GM13977 (cell line): Measurements from ENCODE around the gene USP17L17.
"Not testable (repeated sequence)": the region's sequence is repeated elsewhere in the genome, so short reads cannot be mapped to it uniquely, and the experiment has no call there.

Experiments used
- DNase-seq: peaks from one replicate; pipeline ENCODE4 v3.0.0; 2012; ENCODE audit warnings: low spot score
- in situ Hi-C: fragments of 300-500 bp; cut with MboI; formaldehyde crosslinking; loops from one replicate; pipeline ENCODE4 v1.12.0; 2022; ENCODE audit warnings: low sequenced_read_pairs, low pct_unique_long_range_greater_than_20kb, mixed read lengths, inconsistent platforms; ENCODE audit not compliant: unreplicated experiment

Gene USP17L17

GRCh38 chr4:9243579-9243978 lies at the start of gene USP17L17:
Gene USP17L17, plus strand, starts transcription at chr4:9243879. Its CDS starts 0 bp downstream, at chr4:9243879.
- DNase-seq, in situ Hi-C loops: not testable (repeated sequence)

- in situ Hi-C loops, DNase-seq: not testable (repeated sequence)
Observed at GRCh38 chr4:9210357-9210756, 33.3 kb upstream of the USP17L17 start, which contains the start of gene USP17L10. Gene USP17L10, plus strand, starts transcription at chr4:9210657. Its CDS starts 0 bp downstream, at chr4:9210657.

GRCh38 chr4:9214701-9215100 lies 29.0 kb upstream of the USP17L17 start:
- DNase-seq, in situ Hi-C loops: not testable (repeated sequence)

GRCh38 chr4:9215105-9215504 lies 28.6 kb upstream of the USP17L17 start, which contains the start of gene USP17L11:
Gene USP17L11, plus strand, starts transcription at chr4:9215405. Its CDS starts 0 bp downstream, at chr4:9215405.
- in situ Hi-C loops, DNase-seq: not testable (repeated sequence)

GRCh38 chr4:9219852-9220251 lies 23.8 kb upstream of the USP17L17 start, which contains the start of gene USP17L12:
Gene USP17L12, plus strand, starts transcription at chr4:9220152. Its CDS starts 0 bp downstream, at chr4:9220152.
- in situ Hi-C loops: not testable (repeated sequence)

GRCh38 chr4:9224596-9224995 lies 19.1 kb upstream of the USP17L17 start, which contains the start of gene USP17L13:
Gene USP17L13, plus strand, starts transcription at chr4:9224896. Its CDS starts 0 bp downstream, at chr4:9224896.
- in situ Hi-C loops, DNase-seq: not testable (repeated sequence)

More at GRCh38 chr4:9219852-9220251, 23.8 kb upstream of the USP17L17 start, which contains the start of gene USP17L12:
- not testable (repeated sequence) for DNase-seq

GRCh38 chr4:9230249-9230648 lies 13.4 kb upstream of the USP17L17 start:
- DNase-seq, in situ Hi-C loops: not testable (repeated sequence)

GRCh38 chr4:9234085-9234484 lies 9.6 kb upstream of the USP17L17 start, which contains the start of gene USP17L15:
Gene USP17L15, plus strand, starts transcription at chr4:9234385. Its CDS starts 0 bp downstream, at chr4:9234385.
- DNase-seq, in situ Hi-C loops: not testable (repeated sequence)

- in situ Hi-C loops, DNase-seq: not testable (repeated sequence)
Observed at GRCh38 chr4:9238461-9238860, 5.2 kb upstream of the USP17L17 start.

GRCh38 chr4:9247953-9248680 lies 4.4 kb downstream of the USP17L17 start, which contains the start of gene USP17L18:
Gene USP17L18, plus strand, starts transcription at chr4:9248630. Its CDS starts 0 bp downstream, at chr4:9248630.
- in situ Hi-C loops, DNase-seq: not testable (repeated sequence)

- in situ Hi-C loops: not testable (repeated sequence)
Observed at GRCh38 chr4:9253078-9253477, 9.4 kb downstream of the USP17L17 start, which contains the start of gene USP17L19. Gene USP17L19, plus strand, starts transcription at chr4:9253378. Its CDS starts 0 bp downstream, at chr4:9253378.

GRCh38 chr4:9257824-9258223 lies 14.1 kb downstream of the USP17L17 start, which contains the start of gene USP17L20:
Gene USP17L20, plus strand, starts transcription at chr4:9258124. Its CDS starts 0 bp downstream, at chr4:9258124.
- DNase-seq, in situ Hi-C loops: not testable (repeated sequence)

More at GRCh38 chr4:9253078-9253477, 9.4 kb downstream of the USP17L17 start, which contains the start of gene USP17L19:
- not testable (repeated sequence) for DNase-seq

GRCh38 chr4:9262572-9262971 lies 18.9 kb downstream of the USP17L17 start, which contains the start of gene USP17L21:
Gene USP17L21, plus strand, starts transcription at chr4:9262872. Its CDS starts 0 bp downstream, at chr4:9262872.
- DNase-seq, in situ Hi-C loops: not testable (repeated sequence)

GRCh38 chr4:9267319-9267718 lies 23.6 kb downstream of the USP17L17 start, which contains the start of gene USP17L22:
Gene USP17L22, plus strand, starts transcription at chr4:9267619. Its CDS starts 0 bp downstream, at chr4:9267619.
- in situ Hi-C loops: not testable (repeated sequence)

GRCh38 chr4:9271719-9272118 lies 28.0 kb downstream of the USP17L17 start:
- in situ Hi-C loops, DNase-seq: not testable (repeated sequence)

More at GRCh38 chr4:9267319-9267718, 23.6 kb downstream of the USP17L17 start, which contains the start of gene USP17L22:
- DNase-seq: not testable (repeated sequence)
